ENCODE measurements around the gene TKT. TPM values are rescaled to one million over a fixed set of nuclear protein-coding genes. Genes with fewer than 3 reads are reported as not detected.

The TKT gene
- total and polyA plus RNA-seq, 2 of the 13 experiments (the other 11 are each of a cell fraction or from before 2014, with no cell fraction given) = 150 to 238 TPM

GRCh38 chr3:53269888-53270880 lies 14.4 kb upstream of the TKT start (continued):
- TF ChIP-seq ZBTB8A (CRISPR knock-in tag; IDR thresholded peaks at IDR 0.05; ENCODE audit: borderline replicate concordance, low read depth) = no peak
- TF ChIP-seq ZNF773 (CRISPR knock-in tag; IDR thresholded peaks at IDR 0.05; ENCODE audit: borderline replicate concordance) = no peak
- no peak for TF ChIP-seq ZFP41 (CRISPR knock-in tag; IDR thresholded peaks at IDR 0.05; ENCODE audit: borderline replicate concordance)
- no peak for TF ChIP-seq MBNL3 (CRISPR knock-in tag; conservative IDR thresholded peaks at IDR 0.05)
- TF ChIP-seq ZBTB26 (CRISPR knock-in tag; IDR thresholded peaks at IDR 0.05; ENCODE audit: borderline replicate concordance) = no peak
- TF ChIP-seq ZNF326 (CRISPR knock-in tag; IDR thresholded peaks at IDR 0.05; ENCODE audit: borderline replicate concordance) = no peak
- TF ChIP-seq ZFP37 (CRISPR knock-in tag; IDR thresholded peaks at IDR 0.05; ENCODE audit: borderline replicate concordance) = no peak
- 0 out of 2 replicates have a peak, but pooled peaks have one; percentile 33 for TF ChIP-seq ETV6 (CRISPR knock-in tag; conservative IDR thresholded peaks at IDR 0.05)
- no peak for TF ChIP-seq EEA1 (CRISPR knock-in tag; IDR thresholded peaks at IDR 0.05; ENCODE audit: borderline replicate concordance)
- no peak for TF ChIP-seq NFATC3 (CRISPR knock-in tag; IDR thresholded peaks at IDR 0.05)
- TF ChIP-seq CC2D1A (CRISPR knock-in tag; IDR thresholded peaks at IDR 0.05) = 0 out of 2 replicates have a peak, but pooled peaks have one; percentile 18
- no peak for TF ChIP-seq ZNF124 (CRISPR knock-in tag; IDR thresholded peaks at IDR 0.05)
- TF ChIP-seq POLR2AphosphoS2 (IDR thresholded peaks at IDR 0.05; ENCODE audit: low read depth, low read length) = no peak
- no peak for TF ChIP-seq MEIS1 (CRISPR knock-in tag; IDR thresholded peaks at IDR 0.05; ENCODE audit: borderline replicate concordance)
- peak; percentile 73; the same call in 1 of the 2 replicates for TF ChIP-seq MXD3 (CRISPR knock-in tag; IDR thresholded peaks at IDR 0.05)
- no peak for TF ChIP-seq HHEX (CRISPR knock-in tag; IDR thresholded peaks at IDR 0.05)
- peak; percentile 56; the same call in 1 of the 2 replicates for TF ChIP-seq ZNF335 (CRISPR knock-in tag; IDR thresholded peaks at IDR 0.05)
- TF ChIP-seq DPF2 (CRISPR knock-in tag; IDR thresholded peaks at IDR 0.05; ENCODE audit: borderline replicate concordance, low read depth) = no peak
- peak; percentile 100 for TF ChIP-seq MAFG (CRISPR knock-in tag; IDR thresholded peaks at IDR 0.05)
- no peak for TF ChIP-seq ZNF354B (CRISPR knock-in tag; IDR thresholded peaks at IDR 0.05)
- TF ChIP-seq DRAP1 (CRISPR knock-in tag; IDR thresholded peaks at IDR 0.05) = peak; percentile 54; the same call in 1 of the 2 replicates
- peak; percentile 50; the same call in 1 of the 2 replicates for TF ChIP-seq ELF3 (CRISPR knock-in tag; IDR thresholded peaks at IDR 0.05)
- TF ChIP-seq JUN (CRISPR knock-in tag; IDR thresholded peaks at IDR 0.05) = no peak
- no peak for TF ChIP-seq ZNF879 (CRISPR knock-in tag; IDR thresholded peaks at IDR 0.05)
- TF ChIP-seq ZBTB2 (CRISPR knock-in tag; IDR thresholded peaks at IDR 0.05; ENCODE audit: low read depth) = no peak
- peak; percentile 80; the same call in 1 of the 2 replicates for TF ChIP-seq KDM5B (CRISPR knock-in tag; IDR thresholded peaks at IDR 0.05; ENCODE audit: borderline replicate concordance)
- TF ChIP-seq ZNF382 (CRISPR knock-in tag; IDR thresholded peaks at IDR 0.05; ENCODE audit: borderline replicate concordance) = no peak
